Lower lobe of right lung (tissue), 2 donors: ENCODE measurements around the gene OBSCN. TPM values are rescaled to one million over a fixed set of nuclear protein-coding genes. Genes with fewer than 3 reads are reported as not detected.

Experiments used
- ATAC-seq, 2 donors: fragments of 200-7000 bp; cut with Tn5 transposase; one replicate each; pipeline ENCODE4 v1.9.1; 2020 to 2022; ENCODE audit warnings: mild to moderate bottlenecking in 2 of 2, moderate library complexity in 2 of 2
- DNase-seq: peaks from one replicate; pipeline ENCODE4 v3.0.0-alpha.2; 2020
- H3K27ac ChIP-seq: fragments of 200-600 bp; one replicate; pipeline ENCODE4 v1.8.0; 2022
- H3K27me3 ChIP-seq: fragments of 200-600 bp; one replicate; pipeline ENCODE4 v1.8.0; 2022; ENCODE audit warnings: low read depth
- H3K36me3 ChIP-seq: fragments of 200-600 bp; one replicate; pipeline ENCODE4 v1.8.0; 2022; ENCODE audit warnings: mild to moderate bottlenecking
- H3K4me1 ChIP-seq: fragments of 200-600 bp; one replicate; pipeline ENCODE4 v1.8.0; 2022
- H3K4me3 ChIP-seq: fragments of 200-600 bp; one replicate; pipeline ENCODE4 v1.8.0; 2022; ENCODE audit warnings: mild to moderate bottlenecking
- H3K9me3 ChIP-seq: fragments of 200-600 bp; one replicate; pipeline ENCODE4 v1.8.0; 2022
- CTCF ChIP-seq: fragments of 200-600 bp; IDR thresholded peaks from one replicate; pipeline ENCODE4 v1.8.0; 2022; ENCODE audit warnings: antibody characterized with exemption, mild to moderate bottlenecking
- intact Hi-C: fragments of 100-400 bp; cut with DNase I; formaldehyde crosslinking; loops from one replicate; pipeline ENCODE4 v1.11.0; 2022
- total RNA-seq: library from RNA; stranded (reverse); fragmentation: NEBNext Ultra II Directional; extraction: Animal tissue kit (Norgen Biotek cat#: 25700); gene quantifications from one replicate; pipeline ENCODE4 v1.2.1, GENCODE V29; 2021
- donor health status: DM: no; HTN: yes; CAD: no; lungs with severe emphysema.

The OBSCN gene
- total RNA-seq, 1 donor from 2014 or later: 35.6 TPM

GRCh38 chr1:228278432-228278941, 70.6 kb downstream of the OBSCN start:
- TF ChIP-seq CTCF: no peak

GRCh38 chr1:228279011-228279721, 71.3 kb downstream of the OBSCN start:
- TF ChIP-seq CTCF: no peak
- Histone ChIP-seq H3K27ac (no peak overlapping the region), H3K4me3 (no peak overlapping the region), H3K27me3 (no peaks in the 10 kb centered on the region), H3K36me3 (peaks cover 33% of the 10 kb centered on the region), H3K9me3 (no peaks in the 10 kb centered on the region), H3K4me1 (peaks cover 13% of the 10 kb centered on the region)
- DNase-seq (no peak), ATAC-seq (no peak)
- intact Hi-C loops: no loop called here

More at GRCh38 chr1:228278432-228278941, 70.6 kb downstream of the OBSCN start:
- DNase-seq (no peak), ATAC-seq (no peak)
- H3K27ac ChIP-seq: no peak overlapping the region
- no peaks in the 10 kb centered on the region for H3K27me3 ChIP-seq
- intact Hi-C loops: no loop called here
- no peak overlapping the region for H3K4me3 ChIP-seq
- no peaks in the 10 kb centered on the region for H3K9me3 ChIP-seq
- H3K36me3 ChIP-seq: peaks cover 26% of the 10 kb centered on the region
- H3K4me1 ChIP-seq: peaks cover 13% of the 10 kb centered on the region

GRCh38 chr1:228279722-228280105, 71.9 kb downstream of the OBSCN start:
- ATAC-seq (no peak), DNase-seq (peak; percentile 24)
- Histone ChIP-seq H3K27ac (no peak overlapping the region), H3K9me3 (no peaks in the 10 kb centered on the region), H3K4me3 (no peak overlapping the region), H3K27me3 (no peaks in the 10 kb centered on the region), H3K36me3 (peaks cover 36% of the 10 kb centered on the region), H3K4me1 (peaks cover 13% of the 10 kb centered on the region)
- no peak for TF ChIP-seq CTCF
- intact Hi-C loops: no loop called here

- no peak overlapping the region for H3K27ac ChIP-seq
- DNase-seq: peak; percentile 42
- no peak for TF ChIP-seq CTCF
- no peak overlapping the region for H3K4me3 ChIP-seq
- H3K9me3 ChIP-seq: no peaks in the 10 kb centered on the region
- no peaks in the 10 kb centered on the region for H3K27me3 ChIP-seq
- no peak for ATAC-seq
- intact Hi-C loops: no loop called here
- peaks cover 8% of the 10 kb centered on the region for H3K4me1 ChIP-seq
- H3K36me3 ChIP-seq: peaks cover 42% of the 10 kb centered on the region
These were observed 72.5 kb downstream of the OBSCN start for GRCh38 chr1:228280106-228280901.

GRCh38 chr1:228280961-228281591, 73.2 kb downstream of the OBSCN start:
- H3K27ac ChIP-seq: no peak overlapping the region
- H3K27me3 ChIP-seq: no peaks in the 10 kb centered on the region
- no peaks in the 10 kb centered on the region for H3K9me3 ChIP-seq
- DNase-seq (peak; percentile 42), ATAC-seq (no peak)
- no peak overlapping the region for H3K4me3 ChIP-seq
- peaks cover 48% of the 10 kb centered on the region for H3K36me3 ChIP-seq
- no peak for TF ChIP-seq CTCF
- H3K4me1 ChIP-seq: peaks cover 7% of the 10 kb centered on the region
- intact Hi-C loops: no loop called here
